ENCODE data around the gene WBP1.

DNA sequence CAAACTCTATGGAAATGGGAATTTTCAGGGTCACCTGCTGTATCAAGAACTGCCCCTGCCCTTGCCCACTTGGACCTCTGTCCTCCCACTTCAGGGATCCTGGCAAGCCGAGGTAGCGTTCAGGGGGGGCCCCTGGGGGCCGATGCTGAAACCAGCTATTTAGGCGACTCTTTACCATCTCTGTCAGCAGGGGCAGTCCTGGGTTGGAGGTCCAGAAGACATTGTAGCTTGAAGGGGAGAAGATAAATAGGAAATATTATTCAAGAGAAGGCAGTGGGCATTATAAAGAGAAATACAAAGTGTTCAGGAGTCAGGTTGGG, 4.5 kb downstream of the WBP1 start:
- TF ChIP-seq, protein P1, sequence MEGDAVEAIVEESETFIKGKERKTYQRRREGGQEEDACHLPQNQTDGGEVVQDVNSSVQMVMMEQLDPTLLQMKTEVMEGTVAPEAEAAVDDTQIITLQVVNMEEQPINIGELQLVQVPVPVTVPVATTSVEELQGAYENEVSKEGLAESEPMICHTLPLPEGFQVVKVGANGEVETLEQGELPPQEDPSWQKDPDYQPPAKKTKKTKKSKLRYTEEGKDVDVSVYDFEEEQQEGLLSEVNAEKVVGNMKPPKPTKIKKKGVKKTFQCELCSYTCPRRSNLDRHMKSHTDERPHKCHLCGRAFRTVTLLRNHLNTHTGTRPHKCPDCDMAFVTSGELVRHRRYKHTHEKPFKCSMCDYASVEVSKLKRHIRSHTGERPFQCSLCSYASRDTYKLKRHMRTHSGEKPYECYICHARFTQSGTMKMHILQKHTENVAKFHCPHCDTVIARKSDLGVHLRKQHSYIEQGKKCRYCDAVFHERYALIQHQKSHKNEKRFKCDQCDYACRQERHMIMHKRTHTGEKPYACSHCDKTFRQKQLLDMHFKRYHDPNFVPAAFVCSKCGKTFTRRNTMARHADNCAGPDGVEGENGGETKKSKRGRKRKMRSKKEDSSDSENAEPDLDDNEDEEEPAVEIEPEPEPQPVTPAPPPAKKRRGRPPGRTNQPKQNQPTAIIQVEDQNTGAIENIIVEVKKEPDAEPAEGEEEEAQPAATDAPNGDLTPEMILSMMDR (IDR thresholded peaks at IDR 0.05 in 4 of 5, conservative IDR thresholded peaks at IDR 0.05 in 1 of 5): no peak
- TF ChIP-seq POLR2A (IDR thresholded peaks at IDR 0.05): no peak

All from gastrocnemius medialis (tissue), 4 donors.